Cardiac septum (tissue), 1 donor: Measurements from ENCODE around the gene LRRIQ1. TPM values are rescaled to one million over a fixed set of nuclear protein-coding genes. Genes with fewer than 3 reads are reported as not detected.
A peak's percentile ranks its signal among the peaks of the same experiment; 100 is the strongest.
"Not testable (repeated sequence)": the region's sequence is repeated elsewhere in the genome, so short reads cannot be mapped to it uniquely, and the experiment has no call there.

Source experiments
- DNase-seq: peaks from one replicate; pipeline ENCODE4 v3.0.0-alpha.2; 2020; ENCODE audit warnings: low spot score
- intact Hi-C: fragments of 100-400 bp; cut with DNase I; formaldehyde crosslinking; loops from one replicate; pipeline ENCODE4 v1.14.0; 2022
- long read RNA-seq: library from polyadenylated mRNA; unstranded; transcript quantifications from one replicate; pipeline ENCODE4 v2.0.0, GENCODE V29; 2021
- total RNA-seq: library from RNA; stranded (reverse); fragmentation: NEBNext Ultra II Directional; extraction: Animal tissue kit (Norgen Biotek cat#: 25700); gene quantifications from one replicate; pipeline ENCODE4 v1.2.1, GENCODE V29; 2021
- donor health status: DM: no; HTN: no; CAD: no.

Gene LRRIQ1, protein sequence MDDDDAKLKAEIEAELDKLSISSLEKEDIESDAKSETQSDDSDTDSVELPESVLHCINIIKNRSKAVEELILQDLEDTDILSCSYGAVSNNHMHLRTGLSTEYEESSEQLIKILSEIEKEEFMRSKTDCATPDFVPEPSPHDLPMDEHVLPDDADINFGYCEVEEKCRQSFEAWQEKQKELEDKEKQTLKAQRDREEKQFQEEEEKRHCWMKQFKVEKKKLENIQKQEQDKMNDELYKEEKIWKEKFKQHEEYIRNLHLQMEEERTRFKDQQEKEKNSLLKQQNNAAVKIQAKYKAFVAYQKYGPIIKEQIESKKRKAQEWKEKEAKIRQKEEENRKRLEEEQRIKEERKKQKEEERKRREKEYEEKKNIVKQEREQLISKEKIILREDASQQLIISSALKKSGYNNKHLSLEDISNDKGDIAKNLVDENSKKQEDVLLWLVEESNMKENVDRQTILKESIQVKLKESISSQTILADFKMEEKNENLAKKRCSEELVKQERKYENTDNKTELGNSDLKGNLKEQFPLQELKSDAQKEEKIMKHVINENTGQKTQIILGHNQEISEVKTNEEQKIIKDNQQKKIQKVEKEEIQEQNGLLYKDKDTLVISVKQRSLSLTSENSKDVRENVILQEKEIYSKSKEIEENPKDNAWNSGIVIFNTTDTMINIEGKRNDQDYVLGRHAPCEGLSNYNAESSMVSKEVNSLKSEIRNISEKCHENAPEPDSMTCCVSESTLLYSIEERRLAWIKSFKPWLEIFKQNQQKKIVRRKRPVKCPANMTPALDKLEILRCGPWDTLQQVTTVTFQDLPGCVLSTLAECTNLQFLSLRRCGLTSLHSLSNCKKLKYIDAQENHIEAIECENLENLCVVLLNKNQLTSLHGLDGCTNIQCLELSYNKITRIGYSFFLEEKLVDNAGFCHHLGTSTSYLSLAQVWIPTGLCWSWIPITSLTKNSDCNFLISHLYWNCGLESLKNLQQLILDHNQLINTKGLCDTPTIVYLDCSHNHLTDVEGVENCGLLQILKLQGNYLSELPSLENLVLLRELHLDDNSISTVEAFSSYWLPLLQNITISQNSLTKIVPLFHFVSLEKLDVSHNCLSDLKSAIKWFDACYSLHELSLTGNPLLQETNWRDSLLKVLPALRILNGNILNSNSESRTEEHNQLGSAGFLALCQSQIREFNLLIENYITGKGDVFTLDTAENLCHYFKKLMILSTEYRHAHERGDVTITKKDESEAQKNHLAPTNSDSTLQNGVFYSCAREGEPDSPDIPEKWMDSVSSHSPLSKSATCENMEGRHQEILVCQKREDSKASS (N-terminal part only)
- not detected for total RNA-seq
- long read RNA-seq = 0 reads

DNA sequence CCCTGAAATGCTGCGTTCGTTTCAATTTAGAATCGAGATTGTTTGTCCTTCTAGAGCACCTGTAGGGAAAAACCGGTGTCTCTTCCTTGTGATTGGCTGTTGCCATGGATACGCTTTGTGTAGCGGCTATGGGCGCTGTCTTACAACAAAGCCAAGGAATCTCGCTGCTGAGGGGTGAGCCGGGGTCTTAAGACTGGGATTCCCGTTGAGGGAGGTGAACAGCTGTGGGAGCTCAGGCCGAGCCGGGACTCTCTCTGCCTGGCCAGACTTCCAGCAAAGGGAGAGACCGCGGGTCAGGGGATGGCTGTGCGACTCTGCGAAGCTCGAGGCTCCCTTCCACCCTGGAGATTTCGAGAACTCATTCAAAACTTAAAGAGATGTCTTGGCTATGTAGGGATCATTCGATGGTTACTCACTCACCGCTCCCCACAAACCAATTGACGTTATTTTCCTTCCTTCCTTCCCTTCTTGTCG lies at the start of gene LRRIQ1, which contains the start of gene TSPAN19:
Gene LRRIQ1, plus strand, starts transcription at position 118 of the 474 bp plus-strand sequence. CDS start 1,826 bp downstream, outside the sequence.
Gene TSPAN19, minus strand, starts transcription at position 44 of the 474 bp plus-strand sequence. CDS start 6,331 bp downstream, outside the sequence.
- intact Hi-C loops = no loop called here
- DNase-seq = peak; percentile 71

- DNase-seq = no peak
- intact Hi-C loops = no loop called here
These were observed 49.6 kb upstream of the LRRIQ1 start for GRCh38 chr12:84986586-84986985.

GRCh38 chr12:84994426-84994825 lies 41.7 kb upstream of the LRRIQ1 start:
- intact Hi-C loops = no loop called here
- no peak for DNase-seq

- DNase-seq = no peak
- intact Hi-C loops = no loop called here
These were observed 40.5 kb upstream of the LRRIQ1 start for GRCh38 chr12:84995641-84996040.

- intact Hi-C loops = no loop called here
These were observed 39.4 kb upstream of the LRRIQ1 start for GRCh38 chr12:84996759-84997158.

GRCh38 chr12:84998341-84998740 lies 37.8 kb upstream of the LRRIQ1 start:
- intact Hi-C loops = no loop called here
- DNase-seq = no peak

More at GRCh38 chr12:84996759-84997158, 39.4 kb upstream of the LRRIQ1 start:
- no peak for DNase-seq

DNA sequence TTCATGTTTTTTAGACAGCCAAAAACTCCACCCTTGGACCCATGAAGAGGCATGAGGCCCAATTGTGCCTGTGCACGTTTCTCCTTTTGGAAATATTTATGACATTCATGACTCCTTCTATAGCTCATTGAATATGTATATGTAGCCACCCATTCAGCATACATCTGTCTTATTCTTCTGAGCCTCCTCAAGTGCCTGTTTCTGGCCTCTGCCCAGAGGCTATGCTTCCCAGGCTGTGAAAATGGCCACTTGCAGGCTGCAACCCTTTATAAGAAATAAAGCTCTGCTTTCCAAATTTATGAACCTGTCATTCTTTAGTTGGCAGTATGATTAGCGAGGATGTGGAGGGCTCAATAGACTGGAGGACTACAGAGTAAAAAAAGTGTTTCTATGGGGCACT lies 35.4 kb upstream of the LRRIQ1 start:
- intact Hi-C loops = no loop called here

GRCh38 chr12:85002778-85003296 lies 33.3 kb upstream of the LRRIQ1 start:
- DNase-seq = no peak
- intact Hi-C loops = no loop called here

More for the DNA sequence above, 35.4 kb upstream of the LRRIQ1 start:
- no peak for DNase-seq

GRCh38 chr12:85004204-85004603 lies 31.9 kb upstream of the LRRIQ1 start:
- intact Hi-C loops = no loop called here
- DNase-seq = no peak

DNA sequence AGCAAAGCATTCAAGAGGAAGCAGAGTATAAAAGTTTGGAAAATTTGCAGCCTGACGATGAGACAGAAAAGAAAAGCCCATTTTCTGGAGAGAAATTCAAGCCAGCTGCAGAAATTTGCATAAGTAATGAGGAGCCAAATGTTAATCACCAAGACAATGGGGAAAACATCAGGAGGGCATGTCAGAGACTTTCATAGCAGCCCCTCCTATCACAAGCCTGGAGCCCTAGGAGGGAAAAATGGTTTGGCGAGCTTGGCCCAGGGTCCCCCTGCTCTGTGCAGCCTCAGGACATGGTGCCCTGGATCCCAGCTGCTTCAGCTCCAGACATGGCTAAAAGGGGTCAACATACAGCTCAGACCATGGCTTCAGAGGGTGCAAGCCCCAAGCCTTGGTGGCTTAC lies 31.1 kb upstream of the LRRIQ1 start:
- intact Hi-C loops, DNase-seq: not testable (repeated sequence)

DNA sequence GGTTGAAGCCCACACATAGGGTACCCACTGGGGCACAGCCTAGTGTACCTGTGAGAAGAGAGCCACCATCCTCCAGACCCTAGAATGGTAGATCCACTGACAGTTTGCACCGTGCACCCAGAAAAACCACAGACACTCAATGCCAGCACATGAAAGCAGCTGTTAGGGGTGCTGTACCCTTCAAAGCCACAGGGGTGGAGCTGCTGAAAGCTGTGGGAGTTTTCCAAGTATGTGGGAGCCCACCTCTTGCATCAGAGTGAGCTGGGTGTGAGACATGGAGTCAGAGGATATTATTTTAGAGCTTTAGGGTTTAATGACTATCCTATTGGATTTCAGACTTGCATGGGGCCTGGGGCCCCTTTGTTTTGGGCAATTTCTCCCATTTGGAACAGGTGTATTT lies 30.5 kb upstream of the LRRIQ1 start:
- intact Hi-C loops = no loop called here

DNA sequence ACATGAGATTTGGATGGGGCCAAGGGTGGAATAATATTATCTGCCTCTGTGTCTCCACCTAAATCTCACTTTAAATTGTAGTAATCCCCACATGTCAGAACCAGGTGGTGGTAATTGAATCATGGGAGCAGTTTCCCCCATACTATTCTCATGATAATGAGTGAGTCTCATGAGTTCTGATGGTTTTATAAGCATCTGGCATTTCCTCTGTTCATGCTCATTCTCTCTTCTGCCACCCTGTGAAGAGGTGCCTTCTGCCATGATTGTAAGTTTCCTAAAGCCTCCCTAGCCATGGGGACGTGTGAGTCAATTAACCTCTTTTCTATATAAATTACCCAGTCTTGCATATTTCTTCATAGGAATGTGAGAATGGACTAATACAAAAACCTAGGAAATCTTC lies 29.9 kb upstream of the LRRIQ1 start:
- DNase-seq = no peak
- intact Hi-C loops = no loop called here

More for the DNA sequence above, 30.5 kb upstream of the LRRIQ1 start:
- no peak for DNase-seq

- intact Hi-C loops = no loop called here
- DNase-seq = no peak
These were observed 28.3 kb upstream of the LRRIQ1 start for GRCh38 chr12:85007836-85008235.

- intact Hi-C loops = no loop called here
- DNase-seq = no peak
These were observed 19.7 kb upstream of the LRRIQ1 start for GRCh38 chr12:85016413-85016812.

DNA sequence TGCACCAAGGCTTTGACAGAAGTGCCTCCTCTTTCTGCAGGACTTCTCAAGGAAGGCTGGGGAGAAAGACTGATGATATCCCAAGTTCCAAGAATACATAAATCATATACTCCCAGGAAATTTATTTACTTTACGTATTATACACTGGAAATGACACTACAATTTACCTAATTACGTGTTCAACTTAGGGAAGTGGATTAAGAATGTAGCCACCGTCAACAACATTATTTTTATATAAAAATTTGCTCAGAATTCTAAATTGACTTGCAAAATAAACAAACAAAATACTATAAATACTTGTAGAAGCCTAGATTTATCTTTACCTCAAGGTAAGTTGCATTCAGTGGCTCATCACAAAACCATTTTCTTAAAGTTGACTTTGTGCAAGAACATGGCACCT lies 19.0 kb upstream of the LRRIQ1 start:
- intact Hi-C loops = no loop called here
- DNase-seq = no peak

DNA sequence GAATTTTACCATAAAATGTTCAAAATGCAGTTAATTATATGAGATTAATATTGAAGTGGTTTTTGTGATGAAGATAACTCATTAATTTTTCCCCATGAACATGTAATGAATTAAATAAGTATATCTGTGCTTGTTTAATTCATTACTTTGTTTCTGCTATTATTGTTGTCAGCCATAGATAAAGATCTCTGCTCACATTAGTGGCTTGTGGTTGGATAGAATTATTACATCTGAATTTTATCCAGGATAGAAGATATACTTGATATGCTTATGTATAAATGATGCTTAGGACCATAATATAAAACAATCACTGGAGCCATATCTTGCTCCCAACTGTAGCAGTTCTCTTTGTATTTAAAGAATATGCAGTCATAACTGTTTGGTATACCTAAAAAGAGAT lies 18.5 kb upstream of the LRRIQ1 start:
- intact Hi-C loops = no loop called here
- DNase-seq = no peak

DNA sequence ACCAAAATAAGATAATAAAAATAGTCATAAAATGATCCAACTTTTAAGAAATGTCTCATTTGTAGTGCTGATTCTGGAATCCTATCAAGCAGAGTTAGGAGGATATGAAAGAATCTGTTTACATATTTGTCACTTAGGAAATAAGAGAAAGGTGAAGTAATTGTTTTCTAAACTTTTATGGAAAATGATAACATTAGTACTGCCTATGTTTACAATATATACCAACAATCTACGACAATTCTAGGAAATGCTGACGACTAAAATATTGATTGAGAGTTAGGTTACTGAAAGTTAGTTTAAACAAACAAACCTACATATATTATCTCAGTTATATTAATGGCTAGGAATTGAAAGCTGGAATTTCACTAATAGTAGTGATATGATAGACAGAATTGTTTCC lies 18.1 kb upstream of the LRRIQ1 start:
- no peak for DNase-seq
- intact Hi-C loops = no loop called here

DNA sequence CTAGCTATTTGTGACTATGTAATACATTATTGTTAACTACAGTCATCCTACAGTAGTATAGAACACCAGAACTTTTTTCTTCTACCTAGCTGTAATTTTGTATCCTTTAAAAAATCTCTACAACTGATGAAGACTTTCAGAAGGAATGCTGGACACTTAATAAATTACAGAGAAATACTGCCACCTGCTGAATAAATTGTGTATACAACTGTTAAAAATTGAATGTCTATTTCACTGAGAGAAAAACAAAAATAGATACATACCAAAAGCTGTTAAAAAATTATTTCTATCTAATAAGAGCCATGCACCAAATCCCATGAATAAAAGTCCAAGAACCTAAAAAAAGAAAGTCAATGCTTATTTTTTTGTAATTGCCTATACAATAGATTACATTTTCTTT lies 6.7 kb upstream of the LRRIQ1 start:
- intact Hi-C loops = loop anchor here (2.0 kb wide), 1 partner anchor 155 kb away; no protein-coding TSS in a partner anchor
- no peak for DNase-seq

DNA sequence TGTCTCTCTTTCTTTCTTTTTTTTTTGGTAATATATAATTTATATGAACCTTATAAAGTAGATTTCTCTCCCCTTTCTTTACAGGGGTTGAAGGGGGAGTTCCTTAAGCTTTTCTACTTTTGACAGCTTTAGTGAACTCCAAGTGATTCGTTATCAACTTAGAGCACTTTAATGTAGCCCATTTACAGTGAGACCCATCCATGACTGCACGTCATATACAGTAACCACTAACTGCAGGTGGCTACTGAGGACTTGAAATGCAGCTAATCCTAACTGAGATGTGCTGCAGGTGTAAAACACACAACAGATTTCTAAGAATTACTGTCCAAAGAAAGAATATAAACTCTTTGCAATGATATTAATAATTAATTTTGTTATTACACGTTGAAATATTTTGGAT lies 582 bp downstream of the LRRIQ1 start:
- intact Hi-C loops = no loop called here
- DNase-seq = no peak
